Measurements from ENCODE around the gene TLR5.

DNA sequence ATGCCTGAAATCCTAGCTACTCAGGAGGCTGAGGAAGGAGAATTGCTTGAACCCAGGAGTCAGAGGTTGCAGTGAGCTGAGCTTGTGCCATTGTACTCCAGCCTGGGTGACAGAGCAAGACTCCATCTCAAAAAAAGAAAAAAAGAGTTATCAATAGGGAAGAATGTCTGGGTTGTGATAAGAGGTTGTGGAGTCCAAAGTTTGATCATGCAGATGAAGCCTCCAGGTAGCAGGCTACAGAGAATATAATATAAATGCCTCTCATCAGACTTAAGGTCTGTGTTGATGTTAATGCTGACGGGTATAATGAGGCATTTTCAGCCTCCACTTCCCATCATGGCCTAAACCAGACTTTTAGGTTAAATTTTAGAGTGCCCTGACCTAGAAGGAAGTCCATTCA lies 24.6 kb downstream of the TLR5 start:
- TF ChIP-seq, protein P1, sequence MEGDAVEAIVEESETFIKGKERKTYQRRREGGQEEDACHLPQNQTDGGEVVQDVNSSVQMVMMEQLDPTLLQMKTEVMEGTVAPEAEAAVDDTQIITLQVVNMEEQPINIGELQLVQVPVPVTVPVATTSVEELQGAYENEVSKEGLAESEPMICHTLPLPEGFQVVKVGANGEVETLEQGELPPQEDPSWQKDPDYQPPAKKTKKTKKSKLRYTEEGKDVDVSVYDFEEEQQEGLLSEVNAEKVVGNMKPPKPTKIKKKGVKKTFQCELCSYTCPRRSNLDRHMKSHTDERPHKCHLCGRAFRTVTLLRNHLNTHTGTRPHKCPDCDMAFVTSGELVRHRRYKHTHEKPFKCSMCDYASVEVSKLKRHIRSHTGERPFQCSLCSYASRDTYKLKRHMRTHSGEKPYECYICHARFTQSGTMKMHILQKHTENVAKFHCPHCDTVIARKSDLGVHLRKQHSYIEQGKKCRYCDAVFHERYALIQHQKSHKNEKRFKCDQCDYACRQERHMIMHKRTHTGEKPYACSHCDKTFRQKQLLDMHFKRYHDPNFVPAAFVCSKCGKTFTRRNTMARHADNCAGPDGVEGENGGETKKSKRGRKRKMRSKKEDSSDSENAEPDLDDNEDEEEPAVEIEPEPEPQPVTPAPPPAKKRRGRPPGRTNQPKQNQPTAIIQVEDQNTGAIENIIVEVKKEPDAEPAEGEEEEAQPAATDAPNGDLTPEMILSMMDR (IDR thresholded peaks at IDR 0.05): no peak
- TF ChIP-seq POLR2A (IDR thresholded peaks at IDR 0.05): no peak

All from testis (tissue), 2 donors.